ENCODE data around the gene ARSJ. TPM values are rescaled to one million over a fixed set of nuclear protein-coding genes. Genes with fewer than 3 reads are reported as not detected.
"Not testable (repeated sequence)": the region's sequence is repeated elsewhere in the genome, so short reads cannot be mapped to it uniquely, and the experiment has no call there.

ARSJ gene
- polyA plus RNA-seq, 1 experiment: 43.8 TPM

GRCh38 chr4:113943863-113944262 lies 35.6 kb downstream of the ARSJ start:
- CTCF ChIA-PET: no interaction called here

DNA sequence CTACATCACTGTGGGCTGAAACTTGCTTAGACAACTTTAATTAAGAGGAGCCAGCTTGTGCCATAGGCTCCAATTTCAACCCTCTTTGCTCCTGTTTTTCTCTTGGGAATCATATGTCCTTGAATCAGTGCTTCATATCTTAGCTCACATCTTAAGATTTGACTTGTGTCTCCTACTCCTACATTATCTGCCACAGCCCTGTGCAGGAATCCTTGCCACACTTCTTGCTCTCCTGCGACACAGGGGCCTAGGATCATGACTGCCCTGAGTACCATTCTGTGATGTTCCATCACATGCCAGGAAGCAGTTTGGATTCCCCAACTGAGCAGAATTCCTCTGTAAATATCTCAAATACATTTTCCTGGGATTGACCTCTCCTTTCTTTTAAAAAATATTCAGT lies 36.4 kb downstream of the ARSJ start:
- DNase-seq (ENCODE audit: low read depth, low spot score): no peak
- CTCF ChIA-PET: interaction anchor here (0.7 kb wide), 1 partner anchor 10 kb away, joined by 3 read pairs; no protein-coding TSS in a partner anchor
- POLR2A ChIA-PET: no interaction called here
- TF ChIP-seq, protein P1, sequence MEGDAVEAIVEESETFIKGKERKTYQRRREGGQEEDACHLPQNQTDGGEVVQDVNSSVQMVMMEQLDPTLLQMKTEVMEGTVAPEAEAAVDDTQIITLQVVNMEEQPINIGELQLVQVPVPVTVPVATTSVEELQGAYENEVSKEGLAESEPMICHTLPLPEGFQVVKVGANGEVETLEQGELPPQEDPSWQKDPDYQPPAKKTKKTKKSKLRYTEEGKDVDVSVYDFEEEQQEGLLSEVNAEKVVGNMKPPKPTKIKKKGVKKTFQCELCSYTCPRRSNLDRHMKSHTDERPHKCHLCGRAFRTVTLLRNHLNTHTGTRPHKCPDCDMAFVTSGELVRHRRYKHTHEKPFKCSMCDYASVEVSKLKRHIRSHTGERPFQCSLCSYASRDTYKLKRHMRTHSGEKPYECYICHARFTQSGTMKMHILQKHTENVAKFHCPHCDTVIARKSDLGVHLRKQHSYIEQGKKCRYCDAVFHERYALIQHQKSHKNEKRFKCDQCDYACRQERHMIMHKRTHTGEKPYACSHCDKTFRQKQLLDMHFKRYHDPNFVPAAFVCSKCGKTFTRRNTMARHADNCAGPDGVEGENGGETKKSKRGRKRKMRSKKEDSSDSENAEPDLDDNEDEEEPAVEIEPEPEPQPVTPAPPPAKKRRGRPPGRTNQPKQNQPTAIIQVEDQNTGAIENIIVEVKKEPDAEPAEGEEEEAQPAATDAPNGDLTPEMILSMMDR (IDR thresholded peaks at IDR 0.05; ENCODE audit: low read depth, low read length): no peak
- no peaks in the 10 kb centered on the region for H3K27me3 ChIP-seq (ENCODE audit: control insufficient read depth, insufficient read depth, low read length)
- no peaks in the 10 kb centered on the region for H3K9me3 ChIP-seq (ENCODE audit: control insufficient read depth, insufficient read depth, low read length)
- no peak overlapping the region for H3K27ac ChIP-seq (ENCODE audit: low read depth, low read length)
- H3K4me3 ChIP-seq (ENCODE audit: low read depth, low read length): no peak overlapping the region

More at GRCh38 chr4:113943863-113944262, 35.6 kb downstream of the ARSJ start:
- TF ChIP-seq, protein P1 (IDR thresholded peaks at IDR 0.05; ENCODE audit: low read depth, low read length): no peak
- Histone ChIP-seq H3K9me3 (ENCODE audit: control insufficient read depth, insufficient read depth, low read length) (no peaks in the 10 kb centered on the region), H3K27ac (ENCODE audit: low read depth, low read length) (no peak overlapping the region), H3K4me3 (ENCODE audit: low read depth, low read length) (no peak overlapping the region), H3K27me3 (ENCODE audit: control insufficient read depth, insufficient read depth, low read length) (no peaks in the 10 kb centered on the region)
- POLR2A ChIA-PET: no interaction called here
- no peak for DNase-seq (ENCODE audit: low read depth, low spot score)

DNA sequence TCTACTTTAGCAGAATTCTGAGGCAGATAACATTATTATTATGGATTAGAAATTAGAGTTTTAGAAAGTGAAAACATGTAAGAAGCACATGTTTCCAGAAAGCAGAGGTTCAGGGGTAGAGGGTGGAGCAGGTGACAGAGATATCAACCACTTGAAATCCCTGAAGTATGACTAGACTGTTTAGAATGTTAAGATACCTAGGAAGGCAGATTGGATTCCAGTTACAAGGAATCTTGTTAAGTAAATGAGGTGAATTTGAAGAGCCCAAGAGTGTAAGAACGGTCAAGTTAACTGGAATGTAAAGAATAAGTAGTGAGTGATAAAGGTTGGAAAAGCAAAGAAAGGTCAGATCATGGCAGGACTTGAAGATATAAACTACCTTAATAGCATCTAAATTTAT lies 37.6 kb downstream of the ARSJ start:
- no peaks in the 10 kb centered on the region for H3K9me3 ChIP-seq (ENCODE audit: control insufficient read depth, insufficient read depth, low read length)
- no peak for DNase-seq (ENCODE audit: low read depth, low spot score)
- CTCF ChIA-PET: no interaction called here
- H3K27me3 ChIP-seq (ENCODE audit: control insufficient read depth, insufficient read depth, low read length): no peaks in the 10 kb centered on the region
- H3K4me3 ChIP-seq (ENCODE audit: low read depth, low read length): no peak overlapping the region
- TF ChIP-seq, protein P1 (IDR thresholded peaks at IDR 0.05; ENCODE audit: low read depth, low read length): no peak
- H3K27ac ChIP-seq (ENCODE audit: low read depth, low read length): no peak overlapping the region
- POLR2A ChIA-PET: no interaction called here

GRCh38 chr4:113940103-113940502 lies 39.3 kb downstream of the ARSJ start:
- H3K9me3 ChIP-seq (ENCODE audit: control insufficient read depth, insufficient read depth, low read length); DNase-seq (ENCODE audit: low read depth, low spot score); H3K27ac ChIP-seq (ENCODE audit: low read depth, low read length); POLR2A ChIA-PET; H3K4me3 ChIP-seq (ENCODE audit: low read depth, low read length); H3K27me3 ChIP-seq (ENCODE audit: control insufficient read depth, insufficient read depth, low read length): not testable (repeated sequence)
- CTCF ChIA-PET: interaction anchor here (0.7 kb wide), 1 partner anchor 331 kb away, joined by 3 read pairs; no protein-coding TSS in a partner anchor

DNA sequence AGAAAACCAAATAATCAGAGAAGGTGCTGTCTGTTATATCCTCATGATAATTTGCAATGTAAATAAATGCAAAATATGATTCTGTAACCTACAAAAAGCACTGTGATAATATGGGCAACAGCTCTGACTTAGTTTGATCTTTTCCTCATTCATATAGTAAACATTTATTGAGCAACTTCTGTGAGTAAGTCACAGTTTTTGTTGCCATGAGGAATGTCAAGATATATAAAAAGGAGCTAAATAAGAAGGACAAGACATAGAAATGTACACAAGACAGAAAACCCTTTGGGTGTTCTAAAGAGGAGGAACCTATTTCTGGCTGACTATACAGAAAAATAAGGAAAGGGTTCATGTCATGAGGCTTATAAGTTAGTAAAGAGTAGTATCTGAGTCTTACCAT lies 44.3 kb downstream of the ARSJ start:
- TF ChIP-seq, protein P1 (IDR thresholded peaks at IDR 0.05; ENCODE audit: low read depth, low read length): no peak
- CTCF ChIA-PET: no interaction called here
- Histone ChIP-seq H3K4me3 (ENCODE audit: low read depth, low read length) (no peak overlapping the region), H3K27ac (ENCODE audit: low read depth, low read length) (no peak overlapping the region), H3K27me3 (ENCODE audit: control insufficient read depth, insufficient read depth, low read length) (no peaks in the 10 kb centered on the region), H3K9me3 (ENCODE audit: control insufficient read depth, insufficient read depth, low read length) (no peaks in the 10 kb centered on the region)
- DNase-seq (ENCODE audit: low read depth, low spot score): no peak
- POLR2A ChIA-PET: no interaction called here

DNA sequence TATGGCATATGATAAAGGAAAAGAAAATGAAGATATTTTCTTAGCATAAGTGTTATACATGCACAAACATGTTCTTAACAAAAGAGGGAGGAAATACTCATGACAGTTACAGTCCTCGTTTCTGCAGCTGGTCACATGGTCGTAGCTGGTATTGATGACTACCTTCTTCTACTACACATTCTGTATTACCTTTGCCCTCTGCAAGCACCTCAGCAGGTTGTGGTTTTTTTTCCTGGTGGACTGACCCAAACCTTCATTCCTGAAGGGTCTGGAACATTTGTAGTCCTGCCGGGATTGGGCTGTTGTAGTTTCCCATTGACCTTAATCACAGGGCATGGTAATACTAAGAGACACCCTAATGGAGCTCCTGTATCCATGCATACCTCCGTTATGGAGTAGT lies 54.7 kb downstream of the ARSJ start:
- H3K9me3 ChIP-seq (ENCODE audit: control insufficient read depth, insufficient read depth, low read length); H3K27ac ChIP-seq (ENCODE audit: low read depth, low read length); H3K27me3 ChIP-seq (ENCODE audit: control insufficient read depth, insufficient read depth, low read length); CTCF ChIA-PET; H3K4me3 ChIP-seq (ENCODE audit: low read depth, low read length); POLR2A ChIA-PET; DNase-seq (ENCODE audit: low read depth, low spot score): not testable (repeated sequence)
